Measurements from ENCODE around the gene SEPTIN10.

GRCh38 chr2:109500910-109501309 is 112.9 kb downstream of the SEPTIN10 start:
- TF ChIP-seq BHLHE40 (IDR thresholded peaks at IDR 0.05; ENCODE audit: borderline replicate concordance) = no peak
- no peak for TF ChIP-seq ZNF384 (IDR thresholded peaks at IDR 0.05)
- no peak for TF ChIP-seq SP1 (IDR thresholded peaks at IDR 0.05)
- TF ChIP-seq L3MBTL2 (conservative IDR thresholded peaks at IDR 0.05) = no peak
- no peak for TF ChIP-seq ELF4 (IDR thresholded peaks at IDR 0.05)
- TF ChIP-seq HDGF (IDR thresholded peaks at IDR 0.05; ENCODE audit: borderline replicate concordance) = no peak
- TF ChIP-seq LEF1 (IDR thresholded peaks at IDR 0.05; ENCODE audit: borderline replicate concordance) = no peak

Measured in HEK293T (cell line).